Ishikawa (cell line): ENCODE measurements around the gene BCL6.

ENCODE experiments used
- CREB1 ChIP-seq: IDR thresholded peaks from 2 replicates; pipeline ENCODE4 v1.6.1; 2012; ENCODE audit warnings: low read depth
- EGR1 ChIP-seq: IDR thresholded peaks from 2 replicates; pipeline ENCODE4 v1.6.1; 2012
- EP300 ChIP-seq: IDR thresholded peaks from 2 replicates; pipeline ENCODE4 v1.6.1; 2012; ENCODE audit warnings: borderline replicate concordance
- FOXM1 ChIP-seq: IDR thresholded peaks from 2 replicates; pipeline ENCODE4 v1.6.1; 2012; ENCODE audit warnings: low read depth, borderline replicate concordance
- MAX ChIP-seq: IDR thresholded peaks from 2 replicates; pipeline ENCODE4 v1.6.1; 2012
- NFIC ChIP-seq: IDR thresholded peaks from 2 replicates; pipeline ENCODE4 v1.6.1; 2012
- RAD21 ChIP-seq: IDR thresholded peaks from 2 replicates; pipeline ENCODE4 v1.6.1; 2012; ENCODE audit warnings: low read depth
- REST ChIP-seq: IDR thresholded peaks from 2 replicates; pipeline ENCODE4 v1.6.1; 2012; ENCODE audit warnings: low read depth, mild to moderate bottlenecking
- TAF1 ChIP-seq: IDR thresholded peaks from 2 replicates; pipeline ENCODE4 v1.6.1; 2012; ENCODE audit warnings: low read depth, mild to moderate bottlenecking
- TCF12 ChIP-seq: IDR thresholded peaks from 2 replicates; pipeline ENCODE4 v1.6.1; 2012; ENCODE audit warnings: low read depth
- TEAD4 ChIP-seq: IDR thresholded peaks from 2 replicates; pipeline ENCODE4 v1.6.1; 2012
- USF1 ChIP-seq: IDR thresholded peaks from 2 replicates; pipeline ENCODE4 v1.6.1; 2012
- YY1 ChIP-seq: IDR thresholded peaks from 2 replicates; pipeline ENCODE4 v1.6.1; 2012; ENCODE audit warnings: low read depth

Gene BCL6

GRCh38 chr3:187677604-187678003 lies 67.7 kb downstream of the BCL6 start:
- no peak for TF ChIP-seq CREB1
- TF ChIP-seq EGR1, result no peak
- no peak for TF ChIP-seq MAX
- no peak for TF ChIP-seq TAF1
- TF ChIP-seq USF1, result no peak
- no peak for TF ChIP-seq REST
- TF ChIP-seq RAD21, result no peak

- no peak for TF ChIP-seq FOXM1
- TF ChIP-seq MAX, result no peak
- no peak for TF ChIP-seq TCF12
- TF ChIP-seq USF1, result no peak
- TF ChIP-seq TAF1, result no peak
- TF ChIP-seq EGR1, result no peak
- TF ChIP-seq TEAD4, result no peak
- no peak for TF ChIP-seq EP300
- no peak for TF ChIP-seq YY1
- no peak for TF ChIP-seq NFIC
- no peak for TF ChIP-seq REST
- no peak for TF ChIP-seq CREB1
- TF ChIP-seq RAD21, result no peak
Measured at GRCh38 chr3:187673012-187673411, 72.3 kb downstream of the BCL6 start.
